Gastroesophageal sphincter (tissue), 3 donors: ENCODE data around the gene LDB1.

Experiments
- EP300 ChIP-seq: sonication (generic); formaldehyde crosslinking; IDR thresholded peaks from one replicate; pipeline ENCODE4 v1.6.1; 2017; ENCODE audit warnings: antibody characterized with exemption, mild to moderate bottlenecking
- POLR2A ChIP-seq, 2 donors: fragments of 450-650 bp; IDR thresholded peaks; one replicate each; pipeline ENCODE4 v1.6.1; 2017; ENCODE audit warnings: antibody characterized with exemption in 2 of 2, mild to moderate bottlenecking in 2 of 2, moderate library complexity in 1 of 2
- POLR2AphosphoS5 ChIP-seq: sonication (generic); formaldehyde crosslinking; IDR thresholded peaks from one replicate; pipeline ENCODE4 v1.6.1; 2017; ENCODE audit warnings: antibody characterized with exemption
- TF ChIP-seq, protein P1 (sequence below), 4 experiments: fragments of 200-600 bp in 2 of 4; fragments of 450-650 bp in 2 of 4; sonication (generic) in 1 of 4; IDR thresholded peaks; one replicate each; pipeline ENCODE4 v1.5.1; 2017 to 2019; ENCODE audit warnings: antibody characterized with exemption in 4 of 4, mild to moderate bottlenecking in 2 of 4, moderate library complexity in 2 of 4

DNA sequence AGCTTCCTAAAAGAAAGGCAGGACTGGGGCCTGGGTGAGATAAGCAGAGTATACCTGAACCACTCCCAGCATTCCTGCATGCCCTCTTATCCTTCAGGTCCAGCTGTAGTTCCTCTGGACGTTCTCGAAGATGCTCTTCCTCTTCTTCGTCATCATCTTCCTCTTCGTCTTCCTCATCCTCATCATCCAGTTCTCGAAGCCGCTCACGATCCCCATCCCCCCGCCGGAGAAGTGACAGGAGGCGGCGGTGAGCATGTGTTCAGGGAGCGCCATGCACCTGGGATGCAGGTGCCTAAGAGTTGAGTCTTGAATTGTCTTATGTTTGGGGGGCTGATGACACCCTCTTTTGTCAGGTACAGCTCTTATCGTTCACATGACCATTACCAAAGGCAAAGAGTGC lies 28.1 kb upstream of the LDB1 start:
- TF ChIP-seq, protein P1, sequence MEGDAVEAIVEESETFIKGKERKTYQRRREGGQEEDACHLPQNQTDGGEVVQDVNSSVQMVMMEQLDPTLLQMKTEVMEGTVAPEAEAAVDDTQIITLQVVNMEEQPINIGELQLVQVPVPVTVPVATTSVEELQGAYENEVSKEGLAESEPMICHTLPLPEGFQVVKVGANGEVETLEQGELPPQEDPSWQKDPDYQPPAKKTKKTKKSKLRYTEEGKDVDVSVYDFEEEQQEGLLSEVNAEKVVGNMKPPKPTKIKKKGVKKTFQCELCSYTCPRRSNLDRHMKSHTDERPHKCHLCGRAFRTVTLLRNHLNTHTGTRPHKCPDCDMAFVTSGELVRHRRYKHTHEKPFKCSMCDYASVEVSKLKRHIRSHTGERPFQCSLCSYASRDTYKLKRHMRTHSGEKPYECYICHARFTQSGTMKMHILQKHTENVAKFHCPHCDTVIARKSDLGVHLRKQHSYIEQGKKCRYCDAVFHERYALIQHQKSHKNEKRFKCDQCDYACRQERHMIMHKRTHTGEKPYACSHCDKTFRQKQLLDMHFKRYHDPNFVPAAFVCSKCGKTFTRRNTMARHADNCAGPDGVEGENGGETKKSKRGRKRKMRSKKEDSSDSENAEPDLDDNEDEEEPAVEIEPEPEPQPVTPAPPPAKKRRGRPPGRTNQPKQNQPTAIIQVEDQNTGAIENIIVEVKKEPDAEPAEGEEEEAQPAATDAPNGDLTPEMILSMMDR (IDR thresholded peaks at IDR 0.05): no peak
- TF ChIP-seq POLR2A (IDR thresholded peaks at IDR 0.05): no peak
- TF ChIP-seq POLR2AphosphoS5: no peak
- no peak for TF ChIP-seq EP300
